SJCRH30 (cell line): Measurements from ENCODE around the gene MYLK4. TPM values are rescaled to one million over a fixed set of nuclear protein-coding genes. Genes with fewer than 3 reads are reported as not detected.
A peak's percentile ranks its signal among the peaks of the same experiment; 100 is the strongest.

Experiments
- DNase-seq, 2 experiments: peaks; one replicate each; pipeline ENCODE4 v3.0.0-alpha.2; 2015 to 2020
- H3K27ac ChIP-seq: fragments of 250-450 bp; sonication (Bioruptor Pico); 2 replicates; pipeline ENCODE4 v1.5.1; 2020; ENCODE audit warnings: mild to moderate bottlenecking, moderate library complexity
- H3K27me3 ChIP-seq: fragments of 250-450 bp; sonication (Bioruptor Pico); 2 replicates; pipeline ENCODE4 v1.5.1; 2020; ENCODE audit warnings: mild to moderate bottlenecking, moderate library complexity
- H3K36me3 ChIP-seq: fragments of 250-450 bp; sonication (Bioruptor Pico); 2 replicates; pipeline ENCODE4 v1.5.1; 2020; ENCODE audit warnings: mild to moderate bottlenecking, moderate library complexity
- H3K4me1 ChIP-seq: fragments of 250-450 bp; sonication (Bioruptor Pico); 2 replicates; pipeline ENCODE4 v1.5.1; 2020; ENCODE audit warnings: mild to moderate bottlenecking, moderate library complexity
- H3K4me3 ChIP-seq: fragments of 250-450 bp; sonication (Bioruptor Pico); 2 replicates; pipeline ENCODE4 v1.5.1; 2020; ENCODE audit warnings: mild to moderate bottlenecking, moderate library complexity
- H3K9me3 ChIP-seq: fragments of 250-450 bp; sonication (Bioruptor Pico); replicated peaks from 2 replicates; pipeline ENCODE4 v1.5.1; 2020; ENCODE audit warnings: mild to moderate bottlenecking, moderate library complexity
- total RNA-seq: library from RNA; depleted of rRNA; stranded (reverse); fragments of >200 nt; shearing (Covaris generic); gene quantifications from 2 replicates; pipeline ENCODE4 v1.2.3, GENCODE V29; 2014

The MYLK4 gene
- total RNA-seq, 1 experiment from 2014 or later = 3.0 TPM

- Histone ChIP-seq H3K9me3 (no peaks in the 10 kb centered on the region), H3K4me3 (no peak overlapping the region), H3K27ac (no peak overlapping the region), H3K27me3 (no peaks in the 10 kb centered on the region), H3K4me1 (peaks cover 31% of the 10 kb centered on the region), H3K36me3 (no peaks in the 10 kb centered on the region)
- no peak for DNase-seq
Observed at GRCh38 chr6:2741756-2742155, 9.0 kb downstream of the MYLK4 start.

DNA sequence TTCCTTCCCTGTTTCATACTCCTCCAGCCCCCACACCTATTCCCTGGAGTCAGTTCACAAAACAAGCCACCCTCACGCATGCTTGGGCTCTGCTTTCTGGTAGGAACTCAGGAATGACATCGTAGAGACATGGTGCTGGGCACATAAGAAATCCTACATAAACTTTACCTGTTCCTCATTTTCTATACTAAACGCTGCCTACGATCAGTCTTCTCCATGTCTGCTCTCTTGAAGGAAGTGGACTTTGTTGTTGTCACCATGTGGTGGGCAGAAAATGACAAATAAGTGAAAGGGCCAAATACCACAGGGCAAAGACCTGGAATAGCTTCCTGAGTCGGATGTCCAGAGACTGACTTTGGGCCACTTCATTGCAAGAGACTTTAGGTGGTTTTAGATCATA lies 10.1 kb downstream of the MYLK4 start:
- no peaks in the 10 kb centered on the region for H3K36me3 ChIP-seq
- H3K9me3 ChIP-seq = no peaks in the 10 kb centered on the region
- no peak for DNase-seq
- no peak overlapping the region for H3K4me3 ChIP-seq
- no peaks in the 10 kb centered on the region for H3K27me3 ChIP-seq
- H3K4me1 ChIP-seq = peaks cover 23% of the 10 kb centered on the region
- H3K27ac ChIP-seq = no peak overlapping the region

- Histone ChIP-seq H3K9me3 (no peaks in the 10 kb centered on the region), H3K4me3 (no peak overlapping the region), H3K4me1 (peaks cover 11% of the 10 kb centered on the region), H3K27me3 (no peaks in the 10 kb centered on the region), H3K27ac (no peak overlapping the region), H3K36me3 (no peaks in the 10 kb centered on the region)
- DNase-seq = peak in 1 of 2 experiments; percentile 29
Observed at GRCh38 chr6:2739335-2739734, 11.4 kb downstream of the MYLK4 start.

DNA sequence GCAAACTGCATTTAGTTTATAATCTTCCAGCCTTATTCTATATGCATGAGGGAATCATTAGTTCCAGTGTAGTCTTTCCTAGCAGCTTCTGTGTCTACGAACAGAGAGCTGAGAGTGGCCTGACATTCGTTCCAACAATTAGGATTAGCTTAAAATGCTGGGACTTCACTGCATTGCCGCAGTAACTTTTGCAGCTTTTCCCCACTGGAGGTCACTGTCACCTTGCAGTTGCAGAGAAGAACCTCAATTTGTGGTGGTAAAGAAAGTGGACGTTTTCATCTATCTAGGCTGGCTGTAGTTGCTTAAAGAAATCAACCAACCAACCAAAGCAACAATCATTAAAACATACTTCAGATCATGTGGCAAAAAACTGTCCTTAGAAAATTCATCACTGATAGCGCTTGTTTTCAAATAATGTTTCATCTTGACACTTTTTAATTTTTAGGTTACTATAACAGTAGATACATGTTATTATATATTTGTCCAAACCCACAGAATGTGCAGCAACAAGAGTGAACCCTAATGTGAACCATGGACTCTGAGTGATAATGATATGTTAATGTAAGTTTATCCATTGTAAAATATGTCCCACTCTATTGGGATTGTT lies 12.2 kb downstream of the MYLK4 start:
- Histone ChIP-seq H3K27me3 (no peaks in the 10 kb centered on the region), H3K4me1 (peaks cover 2% of the 10 kb centered on the region; the same call in 1 of the 2 replicates), H3K27ac (no peak overlapping the region), H3K36me3 (no peaks in the 10 kb centered on the region), H3K4me3 (no peak overlapping the region), H3K9me3 (no peaks in the 10 kb centered on the region)
- peak; percentile 55 to 76 for DNase-seq

DNA sequence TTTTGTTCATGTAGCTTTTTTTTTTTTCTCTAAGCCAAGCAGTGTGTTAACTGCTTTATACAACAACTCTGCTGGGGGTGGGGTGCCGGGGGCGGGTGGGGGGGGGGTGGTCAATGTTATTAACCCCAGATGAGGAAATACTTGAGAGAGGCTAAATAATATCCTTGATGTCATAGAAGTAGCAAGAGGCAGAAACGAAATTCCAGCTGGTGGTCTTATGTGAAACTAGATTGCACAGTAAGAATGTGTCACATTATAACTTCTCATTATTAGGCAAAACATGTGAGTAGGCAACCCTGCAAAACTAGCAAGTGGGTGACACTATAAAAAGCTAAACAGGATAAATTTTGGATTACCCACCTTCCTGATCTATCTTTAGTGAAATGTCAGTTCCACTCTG lies 12.8 kb downstream of the MYLK4 start:
- H3K4me1 ChIP-seq = no peaks in the 10 kb centered on the region
- DNase-seq = no peak
- no peak overlapping the region for H3K4me3 ChIP-seq
- no peaks in the 10 kb centered on the region for H3K36me3 ChIP-seq
- H3K27me3 ChIP-seq = no peaks in the 10 kb centered on the region
- no peak overlapping the region for H3K27ac ChIP-seq
- H3K9me3 ChIP-seq = no peaks in the 10 kb centered on the region

DNA sequence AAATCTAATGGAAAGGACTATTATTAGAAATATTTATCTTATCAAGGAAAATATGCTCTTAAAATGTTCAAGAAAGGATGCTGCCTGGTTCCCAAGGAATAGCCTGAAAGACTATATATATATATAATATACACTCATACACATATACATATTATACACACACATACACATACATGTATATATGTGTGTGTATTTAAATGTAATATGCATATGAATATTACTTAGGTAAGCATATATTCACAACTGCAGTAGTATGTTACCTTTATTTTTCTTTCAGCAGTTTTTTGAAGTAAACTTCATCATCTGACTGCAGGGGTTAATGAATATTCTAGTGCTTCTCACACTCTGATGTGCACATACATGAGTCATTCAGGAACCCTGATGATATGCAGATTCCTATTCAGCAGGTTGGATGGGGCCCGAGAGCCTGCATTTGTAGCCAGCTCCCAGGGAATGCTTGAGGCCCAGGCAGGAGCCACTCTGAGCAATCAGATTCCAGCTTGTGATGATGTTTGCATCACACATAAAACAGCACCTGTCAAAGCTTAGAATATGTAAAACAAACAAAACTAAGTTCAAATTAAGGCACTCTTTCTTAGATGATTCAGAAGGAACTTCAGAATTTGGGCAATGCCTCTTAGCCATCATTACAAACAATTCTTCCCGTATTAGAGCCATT lies 16.1 kb downstream of the MYLK4 start:
- Histone ChIP-seq H3K36me3 (no peaks in the 10 kb centered on the region), H3K27me3 (no peaks in the 10 kb centered on the region), H3K27ac (no peak overlapping the region), H3K4me3 (no peak overlapping the region), H3K9me3 (no peaks in the 10 kb centered on the region), H3K4me1 (no peaks in the 10 kb centered on the region)
- DNase-seq = no peak

DNA sequence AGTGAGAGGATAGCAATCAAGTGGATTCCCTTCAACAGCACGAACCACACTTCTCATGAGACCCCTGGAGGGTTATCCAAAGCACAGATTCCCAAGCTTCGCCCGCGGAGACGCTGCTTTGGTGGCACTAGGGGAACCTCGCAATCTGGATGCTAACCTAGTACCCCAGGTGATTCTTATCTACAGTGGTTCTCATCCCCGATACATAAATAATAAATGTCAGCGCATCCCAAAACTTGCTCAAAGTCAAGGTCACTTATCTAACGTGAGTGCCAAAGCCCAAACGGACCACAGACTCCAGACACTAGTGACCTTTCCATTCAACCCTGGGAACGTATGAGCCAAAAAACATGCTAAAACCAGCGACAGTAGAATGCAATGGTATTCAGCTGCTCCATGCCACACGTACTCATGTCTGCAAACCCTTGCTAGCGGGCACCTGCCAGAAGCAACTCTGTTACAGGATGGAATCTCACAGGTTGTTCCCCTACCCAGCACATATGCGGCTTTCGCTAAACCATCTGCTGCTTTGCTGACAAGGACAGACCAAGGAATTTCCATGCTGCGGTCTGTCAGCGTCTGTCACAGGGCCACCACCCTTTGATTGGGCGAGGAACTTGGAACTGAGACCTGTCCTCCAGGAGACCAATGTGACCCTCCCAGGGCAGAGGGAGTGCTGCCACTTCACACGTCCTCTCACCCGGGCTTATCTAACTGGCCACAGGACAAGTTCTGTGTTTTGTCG lies 16.8 kb downstream of the MYLK4 start:
- Histone ChIP-seq H3K4me3 (no peak overlapping the region), H3K27ac (no peak overlapping the region), H3K9me3 (no peaks in the 10 kb centered on the region), H3K36me3 (no peaks in the 10 kb centered on the region), H3K4me1 (no peaks in the 10 kb centered on the region), H3K27me3 (no peaks in the 10 kb centered on the region)
- no peak for DNase-seq

GRCh38 chr6:2733324-2733723 lies 17.4 kb downstream of the MYLK4 start:
- no peaks in the 10 kb centered on the region for H3K36me3 ChIP-seq
- H3K27me3 ChIP-seq = no peaks in the 10 kb centered on the region
- H3K9me3 ChIP-seq = no peaks in the 10 kb centered on the region
- H3K4me1 ChIP-seq = no peaks in the 10 kb centered on the region
- H3K4me3 ChIP-seq = no peak overlapping the region
- no peak for DNase-seq
- no peak overlapping the region for H3K27ac ChIP-seq

- no peak overlapping the region for H3K27ac ChIP-seq
- H3K4me1 ChIP-seq = no peaks in the 10 kb centered on the region
- no peaks in the 10 kb centered on the region for H3K9me3 ChIP-seq
- H3K4me3 ChIP-seq = no peak overlapping the region
- no peaks in the 10 kb centered on the region for H3K27me3 ChIP-seq
- no peak for DNase-seq
- H3K36me3 ChIP-seq = no peaks in the 10 kb centered on the region
Observed at GRCh38 chr6:2732503-2733089, 18.1 kb downstream of the MYLK4 start.

- no peak for DNase-seq
- Histone ChIP-seq H3K27ac (no peak overlapping the region), H3K4me1 (no peaks in the 10 kb centered on the region), H3K9me3 (no peaks in the 10 kb centered on the region), H3K36me3 (no peaks in the 10 kb centered on the region), H3K27me3 (no peaks in the 10 kb centered on the region), H3K4me3 (no peak overlapping the region)
Observed at GRCh38 chr6:2731281-2731909, 19.3 kb downstream of the MYLK4 start.

- H3K27me3 ChIP-seq = no peaks in the 10 kb centered on the region
- no peaks in the 10 kb centered on the region for H3K4me1 ChIP-seq
- H3K36me3 ChIP-seq = no peaks in the 10 kb centered on the region
- no peak overlapping the region for H3K4me3 ChIP-seq
- no peak for DNase-seq
- no peaks in the 10 kb centered on the region for H3K9me3 ChIP-seq
- H3K27ac ChIP-seq = no peak overlapping the region
Observed at GRCh38 chr6:2730353-2731107, 20.2 kb downstream of the MYLK4 start.

DNA sequence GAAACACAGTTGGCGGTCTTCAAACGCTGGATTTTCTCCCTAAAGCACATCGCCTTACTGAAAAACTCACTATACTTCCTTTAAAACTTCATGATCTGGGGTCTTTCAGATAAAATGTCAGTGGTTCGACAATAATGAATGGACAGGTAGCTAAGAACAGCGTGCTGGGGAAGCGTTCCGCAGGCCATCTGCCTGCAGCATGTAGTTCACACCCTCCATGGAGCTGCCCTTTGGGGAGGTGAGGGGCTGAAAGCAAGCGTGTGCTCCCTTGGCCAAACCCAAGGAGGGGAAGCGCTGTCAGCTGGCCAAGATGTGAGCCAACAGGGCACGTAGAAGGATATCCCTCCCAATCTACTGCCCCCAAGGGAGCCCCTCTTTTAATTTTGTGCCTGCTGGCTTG lies 20.8 kb downstream of the MYLK4 start:
- no peak overlapping the region for H3K4me3 ChIP-seq
- H3K9me3 ChIP-seq = no peaks in the 10 kb centered on the region
- no peak for DNase-seq
- no peaks in the 10 kb centered on the region for H3K36me3 ChIP-seq
- no peak overlapping the region for H3K27ac ChIP-seq
- H3K4me1 ChIP-seq = no peaks in the 10 kb centered on the region
- no peaks in the 10 kb centered on the region for H3K27me3 ChIP-seq

- Histone ChIP-seq H3K9me3 (no peaks in the 10 kb centered on the region), H3K27me3 (no peaks in the 10 kb centered on the region), H3K36me3 (no peaks in the 10 kb centered on the region), H3K4me1 (no peaks in the 10 kb centered on the region), H3K27ac (no peak overlapping the region), H3K4me3 (no peak overlapping the region)
- DNase-seq = no peak
Observed at GRCh38 chr6:2725999-2726567, 24.6 kb downstream of the MYLK4 start.

- H3K27ac ChIP-seq = no peak overlapping the region
- H3K9me3 ChIP-seq = no peaks in the 10 kb centered on the region
- DNase-seq = no peak
- H3K27me3 ChIP-seq = no peaks in the 10 kb centered on the region
- no peak overlapping the region for H3K4me3 ChIP-seq
- no peaks in the 10 kb centered on the region for H3K4me1 ChIP-seq
- no peaks in the 10 kb centered on the region for H3K36me3 ChIP-seq
Observed at GRCh38 chr6:2725364-2725988, 25.2 kb downstream of the MYLK4 start.
